GM21737 (cell line): ENCODE measurements around the gene MYOZ3.

Source experiments
- ATAC-seq: cut with Tn5 transposase; IDR thresholded peaks from one replicate; pipeline ENCODE4 v1.9.1; 2021; ENCODE audit warnings: mild to moderate bottlenecking, moderate library complexity; ENCODE audit not compliant: unreplicated experiment

The MYOZ3 gene

DNA sequence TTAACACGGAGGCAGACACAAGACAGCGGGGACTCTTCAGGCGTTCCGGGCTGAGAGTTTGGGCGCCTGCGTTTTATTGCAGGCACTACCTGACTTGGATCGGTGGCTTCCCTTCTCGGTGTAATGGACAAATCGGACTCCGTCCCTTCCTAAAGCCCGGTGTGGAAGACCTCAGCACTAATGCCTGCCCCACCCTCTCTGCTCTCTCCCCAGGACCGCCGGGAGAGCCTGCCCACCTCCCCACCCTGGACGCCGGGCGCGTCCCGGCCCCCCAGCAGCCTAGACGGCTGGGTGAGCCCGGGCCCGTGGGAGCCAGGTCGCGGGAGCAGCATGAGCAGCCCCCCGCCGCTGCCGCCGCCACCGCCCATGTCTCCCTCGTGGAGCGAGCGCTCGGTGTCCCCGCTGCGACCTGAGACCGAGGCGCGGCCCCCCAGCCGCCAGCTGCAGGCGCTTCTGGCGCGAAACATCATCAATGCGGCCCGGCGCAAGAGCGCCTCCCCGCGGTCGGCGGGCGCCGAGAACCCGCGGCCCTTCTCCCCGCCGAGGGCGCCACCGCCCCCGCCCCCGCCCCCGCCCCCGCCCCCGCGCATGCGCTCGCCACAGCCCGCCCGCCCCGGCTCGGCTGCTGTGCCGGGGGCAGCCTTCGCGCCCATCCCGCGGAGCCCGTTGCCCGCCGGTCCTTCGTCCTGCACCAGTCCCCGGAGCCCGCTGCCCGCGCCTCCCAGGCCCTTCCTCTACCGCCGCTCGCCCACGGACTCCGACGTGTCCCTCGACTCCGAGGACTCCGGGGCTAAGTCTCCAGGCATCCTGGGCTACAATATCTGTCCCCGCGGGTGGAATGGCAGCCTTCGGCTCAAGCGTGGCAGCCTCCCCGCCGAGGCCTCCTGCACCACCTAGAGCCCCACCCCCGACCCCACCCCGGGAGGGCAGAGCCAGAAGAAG, 4.6 kb upstream of the MYOZ3 start:
- ATAC-seq: peak; percentile 81

- ATAC-seq: no peak
These were observed 2.9 kb upstream of the MYOZ3 start for GRCh38 chr5:150658121-150658520.

- no peak for ATAC-seq
These were observed 2.3 kb upstream of the MYOZ3 start for GRCh38 chr5:150658699-150659265.

- no peak for ATAC-seq
These were observed 1.5 kb upstream of the MYOZ3 start for GRCh38 chr5:150659360-150660107.

GRCh38 chr5:150660108-150660831, 781 bp upstream of the MYOZ3 start:
- no peak for ATAC-seq

DNA sequence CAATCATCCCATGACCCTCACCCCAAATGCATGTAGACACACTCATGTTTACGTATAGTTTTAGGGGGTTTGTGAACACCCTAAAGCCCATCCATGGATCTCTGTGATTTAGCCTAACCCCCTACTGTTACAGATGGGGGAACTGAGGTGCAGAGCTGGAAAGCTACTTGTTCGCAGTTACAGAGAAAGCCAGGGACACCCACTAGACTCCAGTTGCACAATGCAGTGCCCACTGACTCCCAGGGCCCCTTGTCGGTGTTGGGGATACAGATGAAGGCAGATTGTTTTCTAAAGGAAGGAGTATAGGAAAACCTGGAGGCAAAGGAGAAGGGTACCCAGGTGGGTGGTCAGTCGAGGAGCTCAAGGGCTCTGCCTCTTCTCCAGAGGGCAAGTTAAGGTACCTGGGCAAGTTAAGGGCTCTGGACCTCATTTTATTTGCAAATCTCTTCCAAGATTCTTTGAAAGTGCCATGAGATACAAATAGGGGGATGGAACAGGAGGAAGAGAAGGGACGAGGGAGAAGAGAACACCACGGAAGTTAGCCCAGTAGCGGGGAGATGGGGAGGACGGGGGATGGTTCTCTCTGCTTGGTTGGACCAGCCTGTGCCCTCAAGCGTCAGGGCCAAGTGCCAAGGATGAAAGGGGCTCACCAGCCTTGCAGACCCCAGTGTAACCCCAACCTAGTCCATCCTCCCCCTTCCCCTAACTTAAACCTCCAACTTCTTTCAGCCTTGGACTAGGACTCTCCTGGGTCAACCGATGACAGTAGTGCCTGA, 958 bp downstream of the MYOZ3 start:
- no peak for ATAC-seq

GRCh38 chr5:150662731-150663516, 1.9 kb downstream of the MYOZ3 start:
- ATAC-seq: no peak

DNA sequence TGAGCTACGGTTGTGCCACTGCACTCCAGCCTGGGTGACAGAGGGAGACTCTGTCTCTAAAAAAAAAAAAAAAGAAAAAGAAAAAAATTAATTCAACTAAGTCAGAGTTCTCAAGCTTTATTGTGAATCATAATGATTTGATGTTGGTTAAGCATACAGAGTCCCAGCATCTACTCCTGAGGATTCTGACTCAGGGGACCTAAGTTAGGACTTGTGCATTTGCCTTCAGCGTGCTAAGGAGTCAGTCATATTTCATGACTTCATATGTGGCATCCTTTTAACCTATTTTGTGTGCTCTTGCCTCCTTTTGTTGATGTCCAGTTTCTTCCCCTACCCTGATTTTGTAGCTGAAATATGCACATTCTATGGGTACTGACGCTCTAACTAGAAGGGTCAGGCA, 2.9 kb downstream of the MYOZ3 start:
- ATAC-seq: no peak

- ATAC-seq: no peak
These were observed 4.0 kb downstream of the MYOZ3 start for GRCh38 chr5:150665044-150665443.

- ATAC-seq: no peak
These were observed 9.4 kb downstream of the MYOZ3 start for GRCh38 chr5:150670275-150670947.

- no peak for ATAC-seq
These were observed 9.9 kb downstream of the MYOZ3 start for GRCh38 chr5:150670948-150671310.

DNA sequence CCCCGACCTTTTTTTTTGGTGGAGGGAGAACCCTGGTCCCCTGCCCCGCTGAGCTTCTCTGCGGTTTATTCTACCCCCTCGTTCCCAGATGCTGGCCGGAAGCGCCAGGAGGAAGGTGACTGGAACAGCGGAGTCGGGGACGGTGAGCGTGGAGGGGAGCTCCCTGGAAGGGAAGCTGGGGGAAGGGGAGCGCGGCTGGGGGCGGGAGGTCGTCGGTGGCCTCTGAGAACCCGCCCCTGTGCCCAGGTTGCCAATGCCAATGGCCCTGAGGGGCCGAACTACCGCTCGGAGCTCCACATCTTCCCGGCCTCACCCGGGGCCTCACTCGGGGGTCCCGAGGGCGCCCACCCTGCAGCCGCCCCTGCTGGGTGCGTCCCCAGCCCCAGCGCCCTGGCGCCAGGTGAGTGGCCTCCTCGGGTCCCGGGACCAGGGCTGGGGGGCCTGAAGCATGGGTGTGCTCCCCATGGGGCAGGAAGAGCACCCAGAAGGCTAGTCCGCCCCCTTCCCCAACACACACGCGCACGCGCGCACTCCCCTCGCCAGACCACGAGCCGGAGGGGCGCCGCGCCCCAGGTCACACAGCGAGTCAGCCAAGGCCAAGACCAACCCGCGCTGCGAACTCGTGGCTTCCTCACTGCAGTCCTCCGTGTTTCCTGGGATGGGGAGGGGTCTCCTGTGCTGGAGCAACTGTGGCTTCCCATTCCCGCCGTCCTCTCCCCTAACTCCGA, 10.6 kb downstream of the MYOZ3 start:
- ATAC-seq: no peak

DNA sequence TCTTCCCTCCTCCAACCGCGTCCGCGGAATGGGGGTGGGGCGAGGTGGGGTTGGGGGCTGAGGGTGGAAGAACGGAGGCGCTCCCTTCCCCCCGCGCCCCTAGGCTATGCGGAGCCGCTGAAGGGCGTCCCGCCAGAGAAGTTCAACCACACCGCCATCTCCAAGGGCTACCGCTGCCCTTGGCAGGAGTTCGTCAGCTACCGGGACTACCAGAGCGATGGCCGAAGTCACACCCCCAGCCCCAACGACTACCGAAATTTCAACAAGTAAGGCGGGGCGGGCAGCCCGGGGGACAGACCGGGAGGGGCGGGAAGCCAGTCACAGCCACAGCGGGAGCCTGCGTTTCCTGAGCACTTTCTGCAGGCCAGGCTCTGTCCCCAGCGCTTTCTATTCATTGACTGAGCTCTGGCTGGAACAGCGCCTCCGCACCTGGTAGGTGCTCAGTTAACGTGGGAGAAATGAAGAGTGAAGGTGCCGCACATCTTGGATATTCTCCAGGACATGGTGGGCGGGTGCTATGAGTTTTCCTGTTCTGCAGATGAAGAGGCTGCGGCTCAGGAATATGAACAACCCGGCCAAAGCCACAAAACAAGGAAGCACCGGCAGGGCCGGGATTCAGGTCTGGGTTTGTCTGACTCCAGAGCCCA, 11.3 kb downstream of the MYOZ3 start:
- ATAC-seq: no peak

- ATAC-seq: no peak
These were observed 11.8 kb downstream of the MYOZ3 start for GRCh38 chr5:150672884-150673275.

DNA sequence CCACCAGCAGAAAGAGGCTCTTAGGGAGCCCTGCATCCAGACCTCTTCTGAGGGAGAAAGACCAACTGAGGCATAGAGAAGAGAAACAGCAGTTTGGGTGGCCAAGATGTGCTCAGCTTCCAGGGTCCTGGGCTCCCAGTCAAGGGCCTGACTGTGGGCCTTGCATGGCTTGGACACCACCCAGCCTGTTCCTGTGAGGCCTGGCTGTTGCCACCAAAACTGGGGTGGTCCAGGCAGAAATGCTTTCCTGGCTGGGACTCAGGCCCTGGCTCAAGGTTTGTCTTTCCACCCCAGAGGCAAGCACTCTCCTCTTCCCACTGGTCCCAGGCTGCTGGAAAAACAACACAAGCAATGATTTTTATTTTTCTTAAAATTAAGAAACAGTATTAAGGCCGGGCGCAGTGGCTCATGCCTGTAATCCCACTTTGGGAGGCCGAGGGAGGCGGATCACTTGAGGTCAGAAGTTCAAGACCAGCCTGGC, 13.3 kb downstream of the MYOZ3 start:
- no peak for ATAC-seq

DNA sequence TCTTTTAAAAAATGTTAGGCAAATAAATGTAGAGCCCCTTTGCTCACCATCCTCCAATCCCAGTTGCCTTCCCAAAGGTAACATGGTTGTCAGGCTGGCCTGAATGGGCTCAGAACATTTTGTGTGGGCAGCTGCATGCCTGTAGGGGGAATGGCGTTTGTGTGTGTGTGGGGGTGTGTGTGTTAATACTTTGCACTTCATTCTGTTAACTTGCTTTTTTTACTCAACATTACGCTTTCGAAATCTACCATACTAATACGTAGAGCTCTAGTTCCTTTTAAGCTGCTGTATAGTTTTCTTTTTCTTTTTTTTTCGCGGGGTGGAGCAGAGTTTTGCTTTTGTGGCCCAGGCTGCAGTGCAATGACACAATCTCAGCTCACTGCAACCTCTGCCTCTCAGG, 14.0 kb downstream of the MYOZ3 start:
- no peak for ATAC-seq

GRCh38 chr5:150676578-150676977, 15.5 kb downstream of the MYOZ3 start:
- no peak for ATAC-seq

- ATAC-seq: no peak
These were observed 28.1 kb downstream of the MYOZ3 start for GRCh38 chr5:150689120-150689519.
